GM21786 (cell line): ENCODE measurements around the gene LENG8.
"Not testable (repeated sequence)": the region's sequence is repeated elsewhere in the genome, so short reads cannot be mapped to it uniquely, and the experiment has no call there.

Source experiments
- ATAC-seq: cut with Tn5 transposase; IDR thresholded peaks from one replicate; pipeline ENCODE4 v1.9.1; 2021; ENCODE audit not compliant: unreplicated experiment

LENG8 gene

DNA sequence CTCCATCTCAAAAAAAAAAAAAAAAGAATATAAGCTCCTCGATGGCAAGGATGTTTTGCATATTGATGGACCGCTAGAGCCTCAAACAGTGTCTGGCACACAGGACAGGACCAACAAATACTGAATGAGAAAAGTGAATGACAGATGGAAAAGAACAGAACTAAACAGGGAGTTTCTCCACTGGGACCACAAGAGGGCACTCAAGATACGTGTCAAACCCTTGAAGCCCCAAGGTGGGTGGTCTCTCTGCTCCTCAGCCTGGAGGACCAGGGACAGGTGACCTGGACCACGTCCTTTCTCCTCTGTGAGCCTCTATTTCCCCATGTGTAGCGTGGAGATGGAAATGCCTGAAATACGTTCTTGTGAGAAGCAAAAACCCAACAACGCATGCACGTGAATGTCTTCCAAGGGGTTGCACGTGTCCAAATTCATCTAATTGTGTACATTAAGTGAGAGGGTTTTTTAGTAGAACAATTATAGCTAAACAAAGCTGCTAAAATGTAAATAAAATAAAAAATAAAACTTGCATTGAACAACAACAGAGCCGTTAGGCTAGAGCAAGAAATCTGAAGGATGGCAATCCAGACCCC is 29.8 kb downstream of the LENG8 start:
- no peak for ATAC-seq

DNA sequence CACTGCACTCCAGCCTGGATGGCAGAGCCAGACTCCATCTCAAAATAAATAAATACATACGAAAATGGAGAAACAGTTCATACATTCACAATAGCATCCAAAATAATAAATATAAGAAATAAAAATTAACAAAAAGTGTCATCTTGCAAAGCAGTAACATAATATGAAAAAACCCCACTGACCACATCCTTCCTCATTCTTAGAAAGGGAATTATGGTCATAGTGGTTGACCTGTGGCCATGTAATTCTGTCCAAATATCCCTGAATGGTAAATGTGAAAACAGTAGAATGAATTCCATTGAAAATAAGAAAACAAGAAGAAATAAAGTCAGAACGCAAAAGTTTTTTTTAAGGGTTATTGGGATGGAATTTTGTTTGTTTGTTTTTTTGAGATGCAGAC is 31.1 kb downstream of the LENG8 start:
- no peak for ATAC-seq

DNA sequence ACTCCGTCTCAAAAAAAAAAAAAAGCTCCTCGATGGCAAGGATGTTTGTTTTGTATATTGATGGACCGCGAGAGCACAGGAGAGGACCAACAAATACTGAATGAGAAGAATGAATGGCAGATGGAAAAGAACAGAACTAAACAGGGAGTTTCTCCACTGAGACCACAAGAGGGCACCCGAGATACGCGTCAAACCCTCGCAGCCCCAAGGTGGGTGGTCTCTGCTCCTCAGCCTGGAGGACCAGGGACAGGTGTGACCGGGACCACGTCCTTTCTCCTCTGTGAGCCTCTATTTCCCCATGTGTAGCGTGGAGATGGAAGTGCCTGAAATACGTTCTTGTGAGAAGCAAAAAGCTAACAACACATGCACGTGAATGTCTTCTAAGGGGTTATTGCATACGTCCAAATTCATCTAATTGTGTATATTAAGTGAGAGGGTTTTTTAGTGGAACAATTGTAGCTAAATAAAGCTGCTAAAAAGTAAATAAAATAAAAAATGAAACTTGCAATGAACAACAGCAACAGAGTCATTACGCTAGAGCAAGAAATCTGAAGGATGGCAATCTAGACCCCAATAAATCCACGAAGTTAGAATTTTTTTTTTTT is 32.4 kb downstream of the LENG8 start:
- ATAC-seq: no peak

GRCh38 chr19:54482889-54483288 is 33.9 kb downstream of the LENG8 start:
- no peak for ATAC-seq

- no peak for ATAC-seq
Observed at GRCh38 chr19:54484451-54484850, 35.5 kb downstream of the LENG8 start.

- no peak for ATAC-seq
Observed at GRCh38 chr19:54485851-54486250, 36.9 kb downstream of the LENG8 start.

DNA sequence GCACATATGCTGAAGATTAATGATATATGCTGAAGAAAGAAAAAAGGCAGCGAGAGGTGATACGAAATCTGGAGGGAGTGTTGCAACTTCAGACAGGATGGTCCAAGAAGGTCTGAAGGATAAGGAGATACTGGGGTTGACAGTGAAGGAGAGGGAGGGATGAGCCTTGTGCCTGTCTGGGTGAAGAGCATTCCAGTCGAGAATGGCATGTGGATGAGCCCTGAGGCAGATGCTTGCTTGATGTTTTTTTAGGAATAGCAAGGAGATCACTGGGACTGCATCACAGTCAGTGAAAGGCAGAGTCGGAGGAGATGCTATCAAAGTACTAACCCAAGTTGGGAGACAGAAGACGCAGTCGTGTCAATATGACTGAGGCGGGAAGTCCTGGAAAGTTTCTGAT is 40.3 kb downstream of the LENG8 start:
- no peak for ATAC-seq

DNA sequence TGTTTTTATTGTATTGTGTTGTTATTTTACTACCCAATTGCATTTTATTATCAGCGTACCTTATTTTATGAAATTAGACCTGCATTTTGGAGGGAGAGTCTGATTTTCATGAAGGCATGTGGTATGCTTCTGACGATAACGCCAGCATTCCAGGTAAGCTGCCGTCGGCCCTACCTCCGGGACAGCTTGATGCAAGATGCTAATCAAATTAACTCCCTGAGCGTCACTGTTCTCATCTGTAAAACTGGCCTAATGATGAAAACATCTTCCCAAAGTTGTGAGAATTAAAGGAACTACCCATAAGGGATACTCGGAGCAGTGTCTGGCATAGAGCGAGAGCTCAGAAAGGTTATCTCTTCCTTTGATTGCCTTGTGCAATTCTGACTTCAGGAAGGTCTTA is 40.8 kb downstream of the LENG8 start:
- no peak for ATAC-seq

DNA sequence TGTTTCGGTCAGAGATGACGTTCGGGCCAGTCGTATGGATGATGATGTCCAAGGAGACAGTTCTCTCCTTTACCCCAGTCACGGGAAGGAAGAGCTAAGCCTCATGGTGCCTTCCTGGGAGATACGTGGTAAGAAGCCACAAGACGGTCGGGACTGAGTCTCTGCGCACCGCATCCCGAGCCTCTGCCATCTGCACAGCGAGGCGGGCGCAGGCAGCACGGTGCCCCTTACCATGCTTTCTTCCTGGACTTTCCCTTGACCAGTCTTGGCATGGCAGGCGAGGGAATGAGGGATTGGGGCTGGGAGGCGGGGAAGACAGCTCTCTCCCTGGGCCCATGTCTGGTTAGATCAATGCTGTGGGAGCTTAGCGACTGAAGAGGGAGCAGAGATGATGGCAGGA is 43.6 kb downstream of the LENG8 start:
- no peak for ATAC-seq

DNA sequence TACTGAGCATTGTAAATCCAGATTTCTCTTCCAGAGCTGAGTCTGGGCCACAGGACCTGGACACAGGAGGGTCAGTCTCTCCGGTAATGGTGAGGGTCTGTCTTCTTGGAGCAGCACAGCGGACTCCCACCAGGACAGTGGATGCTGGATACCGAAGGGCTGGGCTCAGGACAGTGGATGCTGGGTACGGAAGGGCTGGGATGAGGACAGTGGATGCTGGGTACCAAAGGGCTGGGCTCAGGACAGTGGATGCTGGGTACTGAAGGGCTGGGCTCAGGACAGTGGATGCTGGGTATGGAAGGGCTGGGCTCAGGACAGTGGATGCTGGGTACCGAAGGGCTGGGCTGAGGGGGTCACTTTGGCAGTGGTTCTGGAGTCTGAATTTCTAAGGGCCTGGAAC is 44.1 kb downstream of the LENG8 start:
- not testable (repeated sequence) for ATAC-seq

DNA sequence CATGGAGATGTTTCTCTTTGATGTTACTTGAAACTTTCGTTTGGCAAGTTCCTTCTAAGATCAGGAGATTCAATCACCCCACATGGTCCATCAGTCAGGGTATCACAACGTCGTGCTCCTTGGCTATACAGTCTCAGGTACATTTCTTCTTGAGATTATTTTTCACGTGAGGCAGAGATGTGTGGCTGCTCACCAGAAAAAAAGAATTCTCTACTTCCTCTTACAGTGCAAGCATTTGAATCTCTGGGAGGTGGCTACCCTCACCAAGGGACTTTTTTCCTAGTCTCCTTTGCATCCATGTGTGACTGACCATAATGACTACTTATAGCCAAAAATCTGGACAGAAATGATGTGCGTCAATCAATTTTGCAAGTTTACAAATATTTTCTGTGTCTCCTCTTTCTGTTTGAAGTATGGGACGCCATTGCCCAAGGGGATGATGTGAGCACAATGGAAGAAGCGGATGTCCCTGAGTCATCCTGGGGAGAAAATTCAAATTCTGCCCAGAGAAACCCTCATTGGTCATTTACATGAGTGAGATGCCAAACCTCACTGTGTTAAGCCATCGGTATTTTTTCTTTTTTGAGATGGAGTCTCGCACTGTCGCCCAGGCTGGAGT is 45.1 kb downstream of the LENG8 start:
- ATAC-seq: no peak

- not testable (repeated sequence) for ATAC-seq
Observed at GRCh38 chr19:54495284-54495683, 46.3 kb downstream of the LENG8 start.

- not testable (repeated sequence) for ATAC-seq
Observed at GRCh38 chr19:54497747-54498450, 48.9 kb downstream of the LENG8 start.

DNA sequence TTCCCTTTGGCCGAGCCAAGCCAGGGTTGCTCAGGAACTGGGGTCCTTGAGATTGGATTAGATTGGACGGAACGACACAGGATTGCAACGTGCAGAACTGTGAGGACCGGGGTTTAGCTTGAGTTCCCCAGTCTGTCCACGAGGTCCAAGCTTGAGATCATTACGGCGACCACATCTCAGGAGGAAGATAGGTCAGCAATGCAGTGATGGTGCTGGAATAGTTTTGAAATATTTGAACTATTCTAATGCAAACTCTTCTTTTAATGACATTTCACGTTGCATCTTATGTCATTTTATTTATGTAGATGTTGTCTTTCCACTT is 49.4 kb downstream of the LENG8 start:
- not testable (repeated sequence) for ATAC-seq

DNA sequence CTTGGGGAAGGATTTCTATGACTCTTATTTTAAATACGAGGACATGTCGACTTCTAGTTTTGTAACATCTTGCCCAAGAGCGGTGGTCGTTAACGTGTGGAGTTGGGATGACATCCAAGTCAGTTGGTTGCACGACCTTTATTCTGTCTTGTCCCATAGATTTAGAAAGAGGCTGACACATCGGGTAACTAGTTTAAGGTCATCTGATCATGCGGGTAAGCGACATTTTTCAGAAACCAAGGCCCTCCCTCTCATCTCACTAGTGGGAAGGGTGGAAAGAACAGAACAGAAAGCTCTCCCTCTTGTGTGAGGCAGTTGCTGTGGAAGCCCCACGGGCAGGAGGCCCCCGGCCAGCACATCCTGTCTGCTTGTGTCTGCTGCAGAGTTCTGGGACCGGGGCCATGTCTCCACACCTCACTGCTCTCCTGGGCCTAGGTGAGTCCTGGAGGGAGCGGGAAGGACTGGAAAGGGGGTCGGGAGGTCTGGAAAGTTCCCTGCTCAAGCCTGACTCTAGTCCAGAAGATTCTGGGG is 53.6 kb downstream of the LENG8 start, which contains the start of gene LAIR2:
TSS of gene LAIR2 (plus strand) at position 314 of the 531 bp plus-strand sequence. CDS start at position 402, 88 bp downstream.
- no peak for ATAC-seq

GRCh38 chr19:54505542-54505941 is 56.5 kb downstream of the LENG8 start:
- not testable (repeated sequence) for ATAC-seq

DNA sequence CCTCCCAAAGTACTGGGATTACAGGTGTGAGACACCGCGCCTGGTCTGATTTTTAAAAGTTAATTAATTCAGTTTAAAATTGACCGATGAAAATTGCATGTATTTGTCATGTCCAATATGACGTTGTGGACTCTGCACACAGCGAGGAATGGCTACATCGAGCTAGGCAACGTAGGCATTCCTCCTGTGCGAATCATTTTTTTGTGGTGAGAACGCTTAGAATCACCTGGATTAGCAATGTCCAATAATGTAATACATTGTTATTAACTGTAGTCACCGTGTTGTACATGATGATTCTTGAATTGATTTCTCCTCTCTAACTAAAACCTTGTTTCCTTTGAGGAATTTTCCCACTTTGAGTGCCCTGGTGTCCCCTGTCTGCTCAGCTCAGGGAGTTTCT is 57.1 kb downstream of the LENG8 start:
- no peak for ATAC-seq

GRCh38 chr19:54507038-54507717 is 58.2 kb downstream of the LENG8 start:
- not testable (repeated sequence) for ATAC-seq

- no peak for ATAC-seq
Observed at GRCh38 chr19:54507824-54508223, 58.8 kb downstream of the LENG8 start.

- ATAC-seq: not testable (repeated sequence)
Observed at GRCh38 chr19:54508487-54508886, 59.5 kb downstream of the LENG8 start.
